HepG2 (cell line): ENCODE results near the gene SPTSSB. TPM values are rescaled to one million over a fixed set of nuclear protein-coding genes. Genes with fewer than 3 reads are reported as not detected.

Source experiments
- ATAC-seq: fragments of 200-7000 bp; cut with Tn5 transposase; 3 replicates; pipeline ENCODE4 v1.9.1; 2020; ENCODE audit warnings: mild to moderate bottlenecking, moderate library complexity
- BruUV-seq: library from RNA; stranded (reverse); fragments of 400-500 nt; replicated peaks from 2 replicates; lab custom pipeline; 2021; lab: Mats Ljungman, UMichigan
- CTCF ChIA-PET: fragments of 300-600 bp; formaldehyde crosslinking; extraction: SDS; loops from one replicate; lab custom pipeline; 2021; ENCODE audit warnings: low total read pairs, inconsistent platforms, low intra/inter-chr PET ratio; lab: Yijun Ruan, JAX
- POLR2A ChIA-PET: fragments of 350-600 bp; sonication (Branson Sonifier 250); formaldehyde crosslinking; loops from one replicate; lab custom pipeline; 2020; ENCODE audit warnings: antibody characterized with exemption, inconsistent platforms; lab: Yijun Ruan, JAX
- DNase-seq: peaks from one replicate; pipeline ENCODE4 v3.0.0-alpha.2; 2015; ENCODE audit warnings: low spot score
- FAIRE-seq: peaks from 3 replicates; lab custom pipeline; 2011; peaks lifted over from hg19 to GRCh38; lab: Jason Lieb, UNC
- H2AFZ ChIP-seq: one replicate; pipeline ENCODE4 v1.6.1; 2011; ENCODE audit warnings: low read length, inconsistent platforms
- H3K27ac ChIP-seq: fragments of 300-600 bp; 3 replicates; pipeline ENCODE4 v1.8.0; 2011; ENCODE audit warnings: mixed run types, mild to moderate bottlenecking, mixed read lengths, low read length, inconsistent platforms; ENCODE audit not compliant: insufficient read depth; ENCODE audit errors: extremely low read length
- H3K27me3 ChIP-seq, 2 experiments: fragments of 200-600 bp in 1 of 2; 2 replicates in 1 of 2; 3 replicates in 1 of 2; pipeline versions ENCODE4 v1.6.0 to v1.8.0; 2011; ENCODE audit warnings: low read length in 2 of 2, mild to moderate bottlenecking in 2 of 2, moderate library complexity in 2 of 2, inconsistent platforms in 1 of 2; ENCODE audit not compliant: insufficient read depth in 2 of 2, control insufficient read depth in 1 of 2
- H3K36me3 ChIP-seq, 2 experiments: fragments of 200-600 bp in 1 of 2; replicated peaks in 1 of 2; 2 replicates in 1 of 2; 3 replicates in 1 of 2; pipeline versions ENCODE4 v1.5.1 to v1.8.0; 2011; ENCODE audit warnings: low read length in 2 of 2, inconsistent platforms in 1 of 2; ENCODE audit not compliant: insufficient read depth in 2 of 2, control insufficient read depth in 1 of 2
- H3K4me1 ChIP-seq: 2 replicates; pipeline ENCODE4 v1.5.1; 2012; ENCODE audit warnings: low read length, inconsistent platforms; ENCODE audit not compliant: insufficient read depth
- H3K4me2 ChIP-seq: 2 replicates; pipeline ENCODE4 v1.6.0; 2011; ENCODE audit warnings: low read depth, low read length, inconsistent platforms
- H3K4me3 ChIP-seq, 3 experiments: fragments of 200-600 bp in 1 of 3; sonication (generic), shearing (Covaris generic) in 1 of 3; replicated peaks in 1 of 3; 2 replicates each; pipeline ENCODE4 v1.5.1; 2011 to 2016; ENCODE audit warnings: low read length in 3 of 3, inconsistent platforms in 2 of 3, low read depth in 2 of 3, mild to moderate bottlenecking in 2 of 3, control low read depth in 1 of 3, mixed read lengths in 1 of 3; ENCODE audit not compliant: insufficient read depth in 1 of 3
- H3K79me2 ChIP-seq: one replicate; pipeline ENCODE4 v1.6.1; 2011; ENCODE audit warnings: low read length, inconsistent platforms; ENCODE audit not compliant: insufficient read depth
- H3K9ac ChIP-seq: 2 replicates; pipeline ENCODE4 v1.6.0; 2011; ENCODE audit warnings: mild to moderate bottlenecking, low read depth, low read length, inconsistent platforms; ENCODE audit not compliant: insufficient read depth
- H3K9me3 ChIP-seq: 2 replicates; pipeline ENCODE4 v1.5.1; 2012; ENCODE audit warnings: mild to moderate bottlenecking, low read length
- H4K20me1 ChIP-seq: 2 replicates; pipeline ENCODE4 v1.6.0; 2011; ENCODE audit warnings: inconsistent platforms, mild to moderate bottlenecking, low read length, moderate library complexity; ENCODE audit not compliant: insufficient read depth
- DZIP1 ChIP-seq: sonication (generic); formaldehyde crosslinking; IDR thresholded peaks from 2 replicates; pipeline ENCODE4 v1.5.0; 2020; ENCODE audit warnings: mild to moderate bottlenecking, missing genetic modification reagents
- ELF3 ChIP-seq: IDR thresholded peaks from 2 replicates; pipeline ENCODE4 v1.6.1; 2016; ENCODE audit warnings: missing genetic modification reagents, missing compliant biosample characterization
- ETV5 ChIP-seq: IDR thresholded peaks from 2 replicates; pipeline ENCODE4 v1.6.1; 2018; ENCODE audit warnings: missing biosample characterization, missing genetic modification reagents, inconsistent platforms, borderline replicate concordance
- MAF1 ChIP-seq: sonication (generic); formaldehyde crosslinking; IDR thresholded peaks from 2 replicates; pipeline ENCODE4 v1.5.0; 2020; ENCODE audit warnings: missing genetic modification reagents, borderline replicate concordance
- SIN3B ChIP-seq: fragments of 150-350 bp; IDR thresholded peaks from 2 replicates; pipeline ENCODE4 v1.6.1; 2014; ENCODE audit warnings: low read length
- TCF7 ChIP-seq: sonication (generic); IDR thresholded peaks from 2 replicates; pipeline ENCODE4 v1.6.1; 2016; ENCODE audit warnings: antibody characterized with exemption, low read depth
- ZBTB39 ChIP-seq: sonication (generic); formaldehyde crosslinking; IDR thresholded peaks from 2 replicates; pipeline ENCODE4 v1.5.0; 2020; ENCODE audit warnings: missing genetic modification reagents
- ZBTB40 ChIP-seq, 2 experiments: fragments of 450-650 bp in 1 of 2; sonication (generic) in 1 of 2; formaldehyde crosslinking in 1 of 2; IDR thresholded peaks; 2 replicates each; pipeline versions ENCODE4 v1.6.1 to v1.8.0; 2016 to 2022; ENCODE audit warnings: antibody characterized with exemption in 1 of 2, mild to moderate bottlenecking in 1 of 2, missing genetic modification reagents in 1 of 2
- ZNF644 ChIP-seq: IDR thresholded peaks from 2 replicates; pipeline ENCODE4 v1.6.1; 2016; ENCODE audit warnings: low read depth
- WGBS: methylation state at CpG from one replicate; pipeline ENCODE4 v1.1.6; 2017; ENCODE audit warnings: low lambda C conversion rate; 5-methylcytosine and 5-hydroxymethylcytosine counted together
- in situ Hi-C: cut with HindIII; loops from 2 replicates; pipeline ENCODE4 v1.10.0; 2017; ENCODE audit warnings: low pct_unique_long_range_greater_than_20kb; ENCODE audit not compliant: extremely low pct_ligation_motif_present
- intact Hi-C: fragments of 100-400 bp; cut with micrococcal nuclease; formaldehyde crosslinking; loops from one replicate; pipeline ENCODE4 v1.10.0; 2022; ENCODE audit not compliant: unreplicated experiment
- polyA plus RNA-seq, 8 experiments: library from polyadenylated mRNA; depleted of rRNA in 3 of 8; stranded (reverse) in 7 of 8; unstranded in 1 of 8; fragments of >200 nt; fragmentation: Illumina TruSeq in 4 of 8; extraction: Trizol in 4 of 8; gene quantifications; 2 replicates each; pipeline versions ENCODE4 v1.2.1 to v1.2.3, GENCODE V29; 2011 to 2016; ENCODE audit warnings: low read depth in 4 of 8, missing spikeins in 1 of 8, mixed read lengths in 1 of 8; ENCODE audit not compliant: insufficient read depth in 1 of 8
- total RNA-seq, 5 experiments: library from RNA; depleted of rRNA; stranded (reverse); fragments of >200 nt; fragmentation: Illumina TruSeq; extraction: Trizol; gene quantifications; 2 replicates each; pipeline ENCODE4 v1.2.3, GENCODE V29; 2016; ENCODE audit warnings: low read depth in 1 of 5

SPTSSB gene
- total and polyA plus RNA-seq, 2 of the 13 experiments (the other 11 are each of a cell fraction or from before 2014, with no cell fraction given): 0.51 to 2.4 TPM

GRCh38 chr3:161390200-161390599, 18.9 kb upstream of the SPTSSB start (continued):
- no peak for TF ChIP-seq SIN3B
- no peak for TF ChIP-seq ELF3
- TF ChIP-seq TCF7: no peak

GRCh38 chr3:161389445-161390035, 18.2 kb upstream of the SPTSSB start:
- Histone ChIP-seq H3K36me3 (no peaks in the 10 kb centered on the region), H3K9ac (no peak overlapping the region), H4K20me1 (no peaks in the 10 kb centered on the region), H3K27me3 (peaks cover 0 to 3% of the 10 kb centered on the region in 2 experiments; a peak in 1 of 5 replicates), H2AFZ (no peak overlapping the region), H3K4me2 (no peak overlapping the region), H3K4me3 (no peak overlapping the region), H3K27ac (no peak overlapping the region), H3K9me3 (no peaks in the 10 kb centered on the region), H3K79me2 (no peaks in the 10 kb centered on the region), H3K4me1 (peaks cover 54% of the 10 kb centered on the region)
- FAIRE-seq (no peak), DNase-seq (no peak), ATAC-seq (no peak)
- in situ Hi-C loops: no loop called here
- POLR2A ChIA-PET: no interaction called here
- intact Hi-C loops: no loop called here
- WGBS: 23% methylated on average over 3 of the region's 3 CpGs
- BruUV-seq: no TSS peak
- CTCF ChIA-PET: no interaction called here
- TF ChIP-seq ZBTB40 (IDR thresholded peaks at IDR 0.05): no peak
- no peak for TF ChIP-seq ZBTB40 (CRISPR knock-in tag; IDR thresholded peaks at IDR 0.05)
- no peak for TF ChIP-seq DZIP1 (CRISPR knock-in tag)
- TF ChIP-seq ZBTB39: no peak
- TF ChIP-seq ETV5 (CRISPR knock-in tag): no peak
- TF ChIP-seq MAF1 (CRISPR knock-in tag): no peak
- TF ChIP-seq ZNF644 (CRISPR knock-in tag): no peak
